ENCODE data around the gene MKX. TPM values are rescaled to one million over a fixed set of nuclear protein-coding genes. Genes with fewer than 3 reads are reported as not detected.
A peak's percentile ranks its signal among the peaks of the same experiment; 100 is the strongest.

Gene MKX
- total RNA-seq, 1 donor, result 6.5 TPM

DNA sequence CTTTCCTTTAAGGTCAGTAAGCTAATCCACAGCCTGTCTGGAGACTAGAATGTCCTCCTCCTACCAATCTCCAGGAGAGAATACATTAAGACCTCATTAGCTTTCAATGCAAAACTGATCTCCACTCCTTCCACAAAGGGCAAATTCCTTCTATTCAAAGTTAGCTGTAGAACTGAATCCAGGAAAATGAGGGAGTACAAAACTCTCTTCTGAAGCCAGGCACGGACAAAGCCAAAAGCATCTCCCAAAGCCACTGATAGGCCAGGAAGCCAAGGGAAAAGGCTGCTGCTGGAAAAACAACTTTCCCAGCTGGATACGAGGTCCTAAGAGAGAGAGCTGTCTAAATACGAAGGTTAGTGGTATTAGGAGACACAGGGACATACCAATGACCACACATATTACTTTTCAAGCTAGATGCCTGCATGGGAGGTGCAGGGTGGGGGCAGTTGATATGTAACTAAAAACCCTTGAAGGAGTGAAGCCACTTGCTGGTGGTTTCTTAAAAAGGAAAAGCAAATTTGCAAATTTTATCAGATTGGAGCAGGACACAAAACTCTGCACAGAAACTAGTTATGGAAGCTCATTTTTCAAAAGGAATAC lies 43.6 kb downstream of the MKX start:
- H3K27me3 ChIP-seq (ENCODE audit: insufficient read depth, low read length), result no peaks in the 10 kb centered on the region
- peak; percentile 71 for DNase-seq (ENCODE audit: insufficient read length, low spot score, missing footprints)
- TF ChIP-seq, protein P1, sequence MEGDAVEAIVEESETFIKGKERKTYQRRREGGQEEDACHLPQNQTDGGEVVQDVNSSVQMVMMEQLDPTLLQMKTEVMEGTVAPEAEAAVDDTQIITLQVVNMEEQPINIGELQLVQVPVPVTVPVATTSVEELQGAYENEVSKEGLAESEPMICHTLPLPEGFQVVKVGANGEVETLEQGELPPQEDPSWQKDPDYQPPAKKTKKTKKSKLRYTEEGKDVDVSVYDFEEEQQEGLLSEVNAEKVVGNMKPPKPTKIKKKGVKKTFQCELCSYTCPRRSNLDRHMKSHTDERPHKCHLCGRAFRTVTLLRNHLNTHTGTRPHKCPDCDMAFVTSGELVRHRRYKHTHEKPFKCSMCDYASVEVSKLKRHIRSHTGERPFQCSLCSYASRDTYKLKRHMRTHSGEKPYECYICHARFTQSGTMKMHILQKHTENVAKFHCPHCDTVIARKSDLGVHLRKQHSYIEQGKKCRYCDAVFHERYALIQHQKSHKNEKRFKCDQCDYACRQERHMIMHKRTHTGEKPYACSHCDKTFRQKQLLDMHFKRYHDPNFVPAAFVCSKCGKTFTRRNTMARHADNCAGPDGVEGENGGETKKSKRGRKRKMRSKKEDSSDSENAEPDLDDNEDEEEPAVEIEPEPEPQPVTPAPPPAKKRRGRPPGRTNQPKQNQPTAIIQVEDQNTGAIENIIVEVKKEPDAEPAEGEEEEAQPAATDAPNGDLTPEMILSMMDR (IDR thresholded peaks at IDR 0.05; ENCODE audit: extremely low read depth, low read depth, low read length), result no peak
- H2AFZ ChIP-seq (ENCODE audit: low read length), result peak overlapping the region; percentile 79
- no peaks in the 10 kb centered on the region for H3K79me2 ChIP-seq (ENCODE audit: insufficient read depth, low read length)
- H3K36me3 ChIP-seq (ENCODE audit: insufficient read depth, low read length), result no peaks in the 10 kb centered on the region
- peak overlapping the region; percentile 52 for H3K4me3 ChIP-seq (ENCODE audit: insufficient read depth, low read length)
- H3K4me2 ChIP-seq (ENCODE audit: insufficient read depth, low read length), result peak overlapping the region; percentile 43
- H3K27ac ChIP-seq (ENCODE audit: low read depth, low read length), result peak overlapping the region; percentile 57
- peaks cover 13% of the 10 kb centered on the region for H3K4me1 ChIP-seq (ENCODE audit: insufficient read depth, low read length)
- no peaks in the 10 kb centered on the region for H4K20me1 ChIP-seq (ENCODE audit: insufficient read depth, low read length)
- no peaks in the 10 kb centered on the region for H3K9me3 ChIP-seq (ENCODE audit: low read depth, low read length)

DNA sequence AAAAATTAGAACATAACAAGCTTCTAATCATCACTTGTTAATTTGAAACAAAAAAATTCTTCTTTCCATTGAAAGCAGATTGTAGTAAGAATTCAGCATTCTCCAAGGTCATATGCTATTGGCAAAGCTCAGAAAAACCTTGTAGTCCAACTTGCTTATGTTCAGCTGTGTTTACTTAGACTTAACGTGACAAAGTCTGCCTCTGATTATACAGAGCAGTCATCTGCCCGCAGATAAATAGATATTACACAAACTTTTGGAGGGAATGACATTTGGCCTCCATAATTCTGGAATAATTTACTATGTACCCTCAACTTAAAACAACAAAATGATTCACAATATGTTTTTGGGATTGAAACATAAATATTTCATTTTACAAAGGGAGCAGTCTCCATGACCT lies 45.8 kb downstream of the MKX start:
- H3K79me2 ChIP-seq (ENCODE audit: insufficient read depth, low read length), result no peaks in the 10 kb centered on the region
- no peaks in the 10 kb centered on the region for H3K36me3 ChIP-seq (ENCODE audit: insufficient read depth, low read length)
- H3K4me1 ChIP-seq (ENCODE audit: insufficient read depth, low read length), result peaks cover 22% of the 10 kb centered on the region
- H3K4me2 ChIP-seq (ENCODE audit: insufficient read depth, low read length), result no peak overlapping the region
- no peak overlapping the region for H2AFZ ChIP-seq (ENCODE audit: low read length)
- H3K27me3 ChIP-seq (ENCODE audit: insufficient read depth, low read length), result no peaks in the 10 kb centered on the region
- no peak overlapping the region for H3K4me3 ChIP-seq (ENCODE audit: insufficient read depth, low read length)
- H3K9me3 ChIP-seq (ENCODE audit: low read depth, low read length), result no peaks in the 10 kb centered on the region
- TF ChIP-seq, protein P1 (IDR thresholded peaks at IDR 0.05; ENCODE audit: extremely low read depth, low read depth, low read length), result no peak
- DNase-seq (ENCODE audit: insufficient read length, low spot score, missing footprints), result no peak
- no peaks in the 10 kb centered on the region for H4K20me1 ChIP-seq (ENCODE audit: insufficient read depth, low read length)
- H3K27ac ChIP-seq (ENCODE audit: low read depth, low read length), result no peak overlapping the region

DNA sequence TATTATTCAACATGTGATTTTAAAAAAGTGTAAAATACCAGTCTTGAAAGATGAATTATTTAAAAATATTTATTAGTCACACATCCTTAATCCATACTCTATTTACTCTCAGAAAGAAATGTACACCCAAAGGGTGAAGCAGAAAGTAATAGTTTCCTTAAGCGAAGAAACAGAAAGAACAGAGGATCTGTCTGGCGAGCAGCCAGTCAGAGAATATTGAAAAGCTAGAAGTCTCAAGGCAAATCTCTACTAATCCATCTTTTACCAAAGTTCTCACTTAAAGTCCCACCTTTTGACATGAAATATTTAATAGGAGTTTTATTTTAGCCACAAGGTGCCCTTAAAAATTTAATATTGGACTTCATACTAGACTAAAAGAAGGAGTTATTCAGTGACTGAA lies 46.7 kb downstream of the MKX start:
- Histone ChIP-seq H4K20me1 (ENCODE audit: insufficient read depth, low read length) (no peaks in the 10 kb centered on the region), H3K9me3 (ENCODE audit: low read depth, low read length) (no peaks in the 10 kb centered on the region), H3K79me2 (ENCODE audit: insufficient read depth, low read length) (no peaks in the 10 kb centered on the region), H3K4me2 (ENCODE audit: insufficient read depth, low read length) (no peak overlapping the region), H3K27me3 (ENCODE audit: insufficient read depth, low read length) (no peaks in the 10 kb centered on the region), H3K27ac (ENCODE audit: low read depth, low read length) (no peak overlapping the region), H3K4me1 (ENCODE audit: insufficient read depth, low read length) (peaks cover 22% of the 10 kb centered on the region), H3K36me3 (ENCODE audit: insufficient read depth, low read length) (no peaks in the 10 kb centered on the region), H2AFZ (ENCODE audit: low read length) (no peak overlapping the region), H3K4me3 (ENCODE audit: insufficient read depth, low read length) (no peak overlapping the region)
- TF ChIP-seq, protein P1 (IDR thresholded peaks at IDR 0.05; ENCODE audit: extremely low read depth, low read depth, low read length), result no peak
- DNase-seq (ENCODE audit: insufficient read length, low spot score, missing footprints), result no peak

- H3K27me3 ChIP-seq (ENCODE audit: insufficient read depth, low read length), result no peaks in the 10 kb centered on the region
- no peak overlapping the region for H3K4me3 ChIP-seq (ENCODE audit: insufficient read depth, low read length)
- H3K27ac ChIP-seq (ENCODE audit: low read depth, low read length), result no peak overlapping the region
- no peak for DNase-seq (ENCODE audit: insufficient read length, low spot score, missing footprints)
- TF ChIP-seq, protein P1 (IDR thresholded peaks at IDR 0.05; ENCODE audit: extremely low read depth, low read depth, low read length), result no peak
- H3K9me3 ChIP-seq (ENCODE audit: low read depth, low read length), result no peaks in the 10 kb centered on the region
- H3K4me1 ChIP-seq (ENCODE audit: insufficient read depth, low read length), result peaks cover 9% of the 10 kb centered on the region
- no peaks in the 10 kb centered on the region for H3K36me3 ChIP-seq (ENCODE audit: insufficient read depth, low read length)
- no peak overlapping the region for H2AFZ ChIP-seq (ENCODE audit: low read length)
- H3K4me2 ChIP-seq (ENCODE audit: insufficient read depth, low read length), result no peak overlapping the region
- no peaks in the 10 kb centered on the region for H3K79me2 ChIP-seq (ENCODE audit: insufficient read depth, low read length)
- H4K20me1 ChIP-seq (ENCODE audit: insufficient read depth, low read length), result no peaks in the 10 kb centered on the region
Measured at GRCh38 chr10:27696466-27696865, 49.2 kb downstream of the MKX start.
